Cerebellar nuclear complex (tissue), 1 donor: ENCODE data around the gene HJURP.

ENCODE experiments used
- DNase-seq, 2 experiments: peaks; one replicate each; lab custom pipeline; 2025; lab: John Stamatoyannopoulos, UW

Gene HJURP

DNA sequence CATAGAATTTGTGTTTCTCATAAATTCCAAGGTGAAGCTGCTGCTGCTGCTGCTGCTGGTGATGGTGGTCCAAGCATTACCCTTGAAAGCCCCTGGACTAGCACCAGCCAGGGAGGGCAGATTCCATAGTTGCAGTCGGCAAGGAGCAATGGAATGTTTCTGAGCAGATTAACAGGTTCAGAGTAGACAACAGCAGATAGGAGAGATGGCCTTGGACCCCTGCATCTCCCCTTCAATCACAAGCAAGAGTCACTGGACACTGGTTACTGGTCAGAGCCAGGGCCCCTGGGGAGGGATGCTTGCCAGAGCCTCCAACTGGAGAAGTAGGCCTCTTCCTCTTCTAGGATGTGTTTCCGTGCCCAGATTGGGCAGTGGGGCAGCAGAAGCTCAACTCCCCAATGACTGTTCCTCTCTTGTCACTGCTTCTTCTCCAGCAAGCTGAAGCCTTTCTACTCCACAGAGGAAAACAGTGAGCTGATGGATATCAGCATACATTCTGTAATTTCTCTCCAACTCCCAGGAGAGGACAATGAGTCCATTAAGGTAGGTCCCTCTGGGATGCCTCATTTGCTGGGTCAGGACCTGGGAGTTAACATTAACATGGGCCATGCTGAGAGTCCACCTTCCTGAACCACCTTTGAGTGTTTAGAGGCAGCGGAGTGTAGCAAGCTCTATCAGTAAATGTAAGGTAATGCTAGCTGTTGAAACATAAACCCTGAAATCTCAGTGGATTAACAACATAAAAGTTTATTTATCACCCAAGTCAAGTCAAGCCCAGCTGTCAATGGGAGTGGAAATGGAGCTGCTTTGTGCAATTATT lies 40.9 kb downstream of the HJURP start:
- DNase-seq, result no peak

DNA sequence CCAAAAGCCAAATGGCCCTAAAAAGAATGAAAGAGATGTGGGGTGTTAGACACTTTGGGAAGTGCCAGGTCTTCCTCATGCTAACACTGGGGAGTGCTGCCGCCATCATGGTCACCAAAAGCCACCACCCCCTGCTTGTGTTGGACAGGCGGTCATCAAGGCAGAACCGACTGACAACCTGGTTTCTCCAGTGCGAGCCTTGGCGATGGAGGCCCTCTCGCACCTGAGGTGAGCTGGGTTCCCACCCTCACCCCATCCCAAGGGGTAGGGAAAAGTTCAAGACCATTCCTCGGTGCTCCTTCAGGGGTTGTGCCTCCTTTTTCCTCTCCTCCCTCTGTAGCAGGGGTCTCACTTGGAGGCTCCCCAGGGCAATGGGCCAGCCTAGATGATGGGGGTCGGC lies 42.6 kb downstream of the HJURP start:
- DNase-seq, result no peak

DNA sequence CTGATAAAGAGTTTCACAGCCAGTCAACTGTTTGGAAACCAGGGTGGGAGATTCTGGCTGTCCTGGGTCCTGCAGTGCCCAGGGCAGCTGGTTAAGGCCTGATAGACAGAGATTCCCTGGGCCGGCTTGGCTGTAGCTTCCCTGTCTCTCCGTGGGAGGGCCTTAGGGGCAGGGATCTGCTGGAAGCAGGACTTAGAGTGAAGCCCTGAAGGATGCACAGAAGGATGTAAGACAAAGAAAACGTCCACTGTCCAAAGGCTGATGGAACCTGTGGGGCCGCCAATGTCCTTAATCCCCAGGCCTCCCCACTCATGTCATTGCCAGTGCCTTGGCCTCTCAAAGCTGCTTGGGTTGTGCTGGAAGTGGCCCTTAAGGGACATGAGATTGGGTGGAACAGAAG lies 43.2 kb downstream of the HJURP start:
- DNase-seq, result no peak

DNA sequence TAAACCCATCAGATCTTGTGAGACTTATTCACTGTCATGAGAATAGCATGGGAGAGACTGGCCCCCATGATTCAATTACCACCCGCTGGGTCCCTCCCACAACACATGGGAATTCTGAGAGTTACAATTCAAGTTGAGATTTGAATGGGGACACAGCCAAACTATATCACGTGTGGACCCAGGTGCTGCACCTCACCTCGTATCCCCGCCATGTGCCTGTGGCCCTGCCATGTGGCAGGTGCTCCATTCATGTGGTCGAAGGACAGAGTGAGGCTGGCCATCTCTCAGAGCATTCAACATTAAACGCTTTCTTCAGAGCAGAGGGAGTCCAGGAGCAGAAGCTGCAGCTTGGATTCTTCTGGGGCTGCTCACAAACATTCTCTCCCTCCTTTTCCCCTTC lies 44.0 kb downstream of the HJURP start:
- no peak for DNase-seq

DNA sequence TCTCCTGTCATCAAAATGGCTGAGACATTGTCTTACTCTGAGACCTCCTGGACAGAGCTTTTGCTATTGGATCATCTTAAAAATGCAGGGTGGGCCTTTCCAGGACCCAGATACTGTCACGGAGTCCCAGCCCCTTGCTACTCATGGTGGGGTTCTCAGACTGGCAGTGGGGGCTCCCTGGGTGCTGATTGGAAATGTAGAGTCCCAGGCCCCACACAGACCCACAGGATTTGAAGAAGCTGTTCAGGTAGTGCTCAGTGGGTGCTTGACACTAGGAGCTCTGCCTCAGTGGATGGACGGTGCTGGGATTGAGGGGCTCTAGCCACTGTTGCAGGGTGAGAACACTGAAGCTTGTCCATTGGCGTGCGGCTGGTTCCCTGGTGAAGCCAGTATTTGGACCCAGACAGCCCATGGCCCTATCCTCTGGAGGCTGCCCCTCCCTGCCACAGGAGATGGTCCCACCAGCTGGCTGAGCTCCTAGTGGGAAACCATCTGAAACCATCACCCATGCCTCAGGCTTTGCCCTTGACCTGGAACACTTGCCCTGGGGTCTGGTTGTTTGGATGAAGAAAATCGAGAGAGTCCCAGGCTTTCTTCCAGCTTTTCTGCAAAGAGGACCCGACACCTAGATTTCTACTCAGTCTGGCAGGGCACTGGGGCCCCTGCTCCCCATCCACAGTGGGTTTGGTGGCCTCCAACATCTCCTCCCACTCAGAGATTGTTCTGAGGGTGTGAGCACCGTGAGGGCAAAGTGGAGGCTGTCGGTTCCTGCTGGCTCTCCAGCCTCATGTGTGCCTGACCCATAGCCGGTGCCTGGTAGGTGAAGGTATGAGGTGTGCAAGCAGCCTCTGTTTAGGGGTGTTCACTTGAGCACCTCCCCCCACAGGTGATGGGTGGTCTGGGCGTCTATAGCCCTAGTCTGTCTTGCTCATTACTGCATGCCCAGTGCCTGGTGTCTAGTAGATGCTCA lies 46.1 kb downstream of the HJURP start:
- DNase-seq, result no peak

DNA sequence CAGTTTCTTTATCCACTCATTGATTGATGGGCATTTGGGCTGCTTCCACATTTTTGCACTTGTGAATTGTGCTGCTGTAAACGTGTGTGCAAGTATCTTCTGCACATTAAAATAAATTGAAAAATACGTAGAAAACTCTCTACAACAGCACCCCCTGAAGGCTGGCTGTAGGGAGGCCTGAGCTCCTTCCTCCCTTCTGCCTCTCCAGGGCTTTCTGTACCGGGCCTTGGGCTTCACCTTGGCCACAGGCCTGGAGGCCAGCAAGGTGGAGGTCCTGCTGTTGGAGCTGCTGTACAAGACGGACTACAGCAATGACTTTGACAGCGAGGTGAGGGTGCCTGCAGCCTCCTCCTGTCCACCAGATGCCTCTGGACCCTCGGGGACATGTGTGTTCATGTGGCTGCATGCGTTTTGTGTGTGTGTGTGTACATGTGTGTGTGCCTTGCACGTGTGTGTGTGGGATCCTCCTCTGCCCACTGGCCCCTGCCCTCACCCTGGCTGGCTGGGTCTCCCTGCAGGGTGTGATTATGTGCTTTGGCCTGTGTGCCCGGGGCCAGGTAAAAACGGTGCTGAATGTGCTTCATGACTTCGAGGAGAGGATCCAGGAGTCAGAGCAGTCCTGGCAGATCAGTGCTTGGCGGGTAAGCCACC lies 47.0 kb downstream of the HJURP start:
- DNase-seq, result no peak

DNA sequence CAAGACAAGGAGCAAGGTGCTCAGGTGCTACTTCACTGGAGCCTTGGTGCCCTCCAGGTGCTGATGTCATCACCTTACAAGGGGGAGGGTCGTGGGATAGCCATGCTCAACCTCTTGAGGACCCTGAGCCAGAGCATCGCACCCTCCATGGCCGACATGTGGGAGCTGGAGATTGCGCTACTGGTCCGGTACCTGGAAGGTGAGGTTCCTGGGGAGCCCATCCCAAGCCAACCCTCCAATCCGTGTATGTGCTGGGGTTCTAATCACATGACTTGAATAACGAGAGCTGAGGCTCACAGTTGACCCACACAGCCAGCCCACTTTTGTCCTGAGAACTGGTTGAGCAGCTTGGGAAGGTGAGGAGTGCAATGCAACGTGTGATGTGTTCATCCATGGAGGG lies 50.3 kb downstream of the HJURP start:
- no peak for DNase-seq

DNA sequence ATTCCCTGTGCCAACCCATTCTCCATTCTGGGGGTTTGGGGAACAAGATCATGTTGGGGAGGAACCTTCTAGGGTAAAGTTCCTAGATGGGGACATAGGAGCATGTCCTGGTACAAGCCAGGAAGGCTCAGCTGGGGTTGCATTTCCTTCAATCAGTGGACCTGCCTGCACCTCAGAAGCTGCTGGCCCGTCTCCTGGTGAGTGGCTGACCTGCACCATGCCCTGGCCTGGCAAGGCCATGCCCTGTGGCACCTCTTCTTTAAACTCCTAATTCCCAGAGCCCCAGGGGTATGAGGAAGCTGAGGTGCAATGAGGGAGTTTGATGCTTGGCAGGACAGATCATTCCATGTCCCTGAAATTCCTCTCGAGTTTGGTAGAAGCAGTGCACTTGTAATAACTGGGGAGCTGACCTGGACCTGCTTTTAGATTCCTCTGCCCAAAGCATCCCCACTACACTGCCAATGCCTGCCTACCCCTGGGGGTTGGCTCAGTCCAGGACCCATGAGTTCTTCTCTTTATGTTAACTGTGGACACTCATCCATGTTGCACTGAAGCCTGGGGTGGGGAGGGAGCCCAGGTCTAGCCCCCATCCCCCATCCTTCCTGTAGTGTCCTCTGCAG lies 50.9 kb downstream of the HJURP start:
- no peak for DNase-seq

DNA sequence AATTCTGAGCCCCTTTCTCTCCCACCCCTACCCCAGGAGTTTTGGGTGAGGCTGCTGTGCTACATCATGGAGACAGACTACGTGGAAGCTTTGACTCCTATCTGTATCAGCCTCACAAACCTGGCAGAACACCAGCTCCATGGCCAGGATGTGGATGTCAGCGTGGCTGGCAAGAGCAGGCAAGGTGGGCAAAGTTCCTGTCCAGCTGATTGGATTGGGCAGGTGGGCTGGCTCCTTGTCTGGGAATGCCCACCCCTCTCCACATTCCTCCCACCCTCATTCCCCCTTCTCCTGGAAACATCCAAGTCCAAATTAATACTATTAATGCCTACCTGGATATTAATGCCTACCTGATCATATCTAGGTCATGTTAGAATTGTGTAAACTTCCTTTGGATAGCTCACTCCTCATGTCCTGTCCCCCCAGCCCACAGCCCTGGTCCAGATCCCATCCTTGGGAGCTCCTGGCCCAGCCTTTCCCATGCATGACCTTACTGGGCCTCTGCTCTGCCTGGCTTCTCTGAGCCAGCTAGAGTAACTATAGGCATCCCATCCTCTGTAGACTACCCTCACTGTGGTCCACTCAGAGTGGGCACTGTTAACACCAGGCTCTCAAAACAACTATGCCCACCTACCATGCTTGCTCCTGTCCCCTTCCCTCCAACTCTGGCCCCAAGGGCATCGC lies 52.1 kb downstream of the HJURP start:
- no peak for DNase-seq

DNA sequence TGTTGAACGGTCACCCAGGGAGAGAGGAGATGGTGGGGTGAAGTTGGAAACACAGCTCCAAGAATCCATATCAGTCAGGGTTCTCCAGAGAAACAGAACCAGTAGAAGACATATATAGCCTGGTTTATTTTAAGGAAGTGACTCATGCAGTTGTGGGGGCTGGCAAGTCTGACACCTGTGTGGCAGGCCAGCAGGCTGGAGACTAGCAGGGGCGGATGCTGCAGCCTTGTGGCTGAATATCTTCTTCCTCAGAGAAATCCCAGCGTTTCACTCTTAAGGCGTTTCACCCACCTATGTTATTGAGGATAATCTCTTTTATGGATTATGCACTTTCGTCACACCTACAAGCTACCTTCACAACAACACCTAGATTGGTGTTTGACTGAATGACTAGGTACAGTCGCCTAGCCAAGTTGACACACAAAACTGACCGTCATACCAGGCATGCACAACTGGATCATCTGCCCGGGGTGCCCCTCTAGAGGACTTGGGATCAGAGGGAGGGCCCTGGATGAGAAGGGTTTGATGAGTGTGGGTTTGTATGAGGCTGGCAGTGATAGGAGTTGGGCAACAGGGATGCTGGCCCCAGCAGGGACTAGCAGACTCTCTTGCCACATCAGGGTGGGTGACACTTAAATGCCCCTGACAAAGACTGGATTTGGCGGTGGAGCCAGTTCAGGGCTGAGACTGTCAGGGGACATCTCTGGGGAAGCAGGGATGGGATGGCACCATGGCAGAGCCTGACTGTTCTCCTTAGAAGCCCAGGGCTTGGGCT lies 52.8 kb downstream of the HJURP start:
- no peak for DNase-seq

DNA sequence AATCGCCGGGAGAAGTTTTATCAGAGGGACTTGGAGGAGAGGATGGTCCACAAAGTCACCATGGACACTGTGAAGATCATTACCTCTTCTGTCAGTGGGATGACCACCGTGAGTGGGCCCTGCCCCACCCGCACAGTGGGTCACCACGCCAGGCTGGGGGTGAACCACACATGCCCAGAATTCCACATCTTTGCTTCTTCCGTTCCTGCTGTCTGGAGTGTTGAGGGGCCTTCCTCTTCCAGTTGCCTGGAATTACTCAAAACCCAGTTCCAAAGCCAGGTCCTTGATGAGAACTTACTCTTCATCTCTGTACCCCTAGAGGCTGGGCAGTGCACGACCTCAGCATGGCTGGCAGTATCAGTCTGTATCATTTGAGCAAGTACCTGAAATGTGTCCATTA lies 54.1 kb downstream of the HJURP start:
- no peak for DNase-seq

DNA sequence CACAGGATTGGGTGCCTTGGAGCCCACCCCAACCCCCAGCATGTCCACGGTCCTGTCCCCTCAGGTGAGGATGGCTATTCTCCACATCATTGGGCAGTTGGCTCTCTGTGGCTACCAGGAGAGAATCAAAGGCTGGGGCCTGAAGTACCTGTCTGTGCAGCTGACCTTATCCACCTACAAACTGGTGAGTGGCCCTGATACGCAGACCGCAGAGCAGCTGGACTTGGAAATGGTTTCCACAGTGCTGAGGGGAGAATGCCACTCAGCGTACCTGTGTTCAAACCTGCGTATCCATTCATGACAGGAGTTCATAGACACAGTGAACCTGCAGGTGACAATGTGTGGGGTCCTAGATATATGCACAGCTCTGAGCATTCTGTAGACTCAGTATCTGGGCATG lies 54.6 kb downstream of the HJURP start:
- no peak for DNase-seq

DNA sequence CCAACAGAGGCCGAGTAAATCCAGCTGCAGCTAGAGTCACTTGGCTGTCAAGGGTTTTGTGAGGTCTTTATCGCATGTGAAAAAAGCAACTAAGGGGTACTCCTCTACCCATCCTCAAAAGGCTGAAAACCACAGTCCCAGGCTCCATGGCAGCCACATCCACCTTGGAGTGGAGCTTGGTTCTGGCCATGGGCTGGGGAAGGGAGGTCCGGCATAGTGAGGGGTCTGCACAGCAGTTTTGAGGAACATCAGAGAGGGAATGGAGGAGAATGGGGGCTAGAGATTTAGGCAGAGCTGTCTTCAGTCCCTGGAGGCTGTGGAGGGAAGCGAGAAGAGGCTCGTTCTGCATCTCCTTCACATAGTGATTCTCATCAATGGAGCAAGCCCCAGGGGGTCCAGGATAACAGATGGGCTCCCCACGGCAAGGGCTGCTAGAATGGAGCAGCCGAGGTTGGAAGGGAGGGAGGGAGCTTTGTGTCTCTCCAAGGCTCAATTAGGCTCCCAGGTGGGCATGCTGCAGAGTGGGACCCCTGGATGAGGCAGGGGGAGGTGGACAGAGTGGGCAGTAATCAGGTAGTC lies 55.2 kb downstream of the HJURP start:
- DNase-seq, result no peak

DNA sequence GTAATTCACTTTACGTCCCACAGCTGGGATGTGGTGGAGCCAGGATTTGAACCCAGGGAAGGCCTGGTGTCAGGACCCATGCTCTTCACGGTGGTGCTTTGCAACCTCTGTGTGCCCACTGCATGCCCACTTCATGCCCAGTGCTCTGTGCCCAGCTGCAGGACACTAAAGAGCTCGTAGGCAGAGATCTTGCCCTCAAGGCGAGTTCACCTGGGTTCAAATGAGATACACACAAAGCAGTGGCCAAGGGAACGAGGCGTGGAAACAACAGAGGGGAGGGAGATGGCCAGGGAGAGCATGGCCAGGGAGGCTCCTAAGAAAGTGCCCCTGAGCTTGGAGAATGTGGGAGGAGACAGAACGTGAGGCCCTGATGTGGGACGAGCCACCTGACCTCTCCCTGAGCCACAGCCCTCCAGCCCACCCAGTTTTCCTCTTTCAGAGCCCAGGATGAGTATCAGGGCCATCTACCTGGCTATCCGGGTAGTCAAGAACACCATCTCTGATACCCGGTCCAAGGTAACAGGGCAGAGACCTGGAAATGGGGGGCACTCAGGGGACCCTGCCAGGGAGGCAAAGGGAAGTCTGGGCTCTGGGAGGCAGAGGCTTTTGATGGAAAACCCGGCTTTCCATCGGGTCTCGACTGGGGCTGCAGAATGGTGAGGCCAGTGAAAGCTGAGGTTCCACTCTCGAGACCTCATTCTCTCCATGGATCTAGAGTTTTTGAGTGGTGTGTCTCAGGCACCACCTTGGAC lies 55.8 kb downstream of the HJURP start:
- no peak for DNase-seq

DNA sequence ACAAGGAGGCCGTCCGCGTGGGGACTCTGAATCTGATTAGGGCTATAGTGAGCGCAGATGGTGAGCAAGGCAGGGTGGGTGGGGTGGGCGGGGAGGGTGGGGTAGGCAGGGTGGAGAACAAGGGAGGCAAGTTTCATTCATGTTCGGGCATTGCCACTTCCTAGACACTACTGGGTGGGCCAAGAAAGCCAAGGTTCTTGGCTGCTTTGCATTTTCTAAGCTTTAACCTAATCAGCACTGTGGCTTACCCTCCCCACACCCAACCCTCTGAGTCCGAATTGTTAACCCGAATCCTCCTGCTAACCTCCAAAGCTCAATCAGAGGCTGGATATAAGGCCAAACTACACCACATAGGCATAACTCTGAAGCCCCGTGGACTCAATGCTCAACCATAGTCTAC lies 58.1 kb downstream of the HJURP start:
- no peak for DNase-seq

DNA sequence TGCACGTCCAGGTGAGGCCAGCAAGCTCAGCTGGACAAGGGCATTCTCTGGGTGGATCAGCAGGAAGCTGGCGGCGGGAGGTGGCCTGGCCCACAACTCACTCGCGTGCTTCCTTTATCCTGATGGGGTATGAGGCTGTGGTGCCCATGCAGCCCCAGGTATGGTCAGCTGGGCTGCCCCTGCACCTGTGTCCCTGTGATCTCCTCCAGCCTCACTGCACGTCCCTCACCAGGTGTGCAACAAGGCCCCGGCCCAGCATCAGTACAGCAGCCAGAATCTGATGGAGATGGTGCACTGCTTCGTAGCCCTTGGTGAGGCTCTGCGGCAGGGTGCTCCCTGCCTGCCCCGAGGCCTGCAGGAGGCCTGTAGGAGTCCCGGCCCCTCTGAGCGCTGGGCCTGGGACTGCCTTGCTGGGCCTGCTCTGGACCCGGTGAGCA lies 58.6 kb downstream of the HJURP start:
- DNase-seq, result no peak

DNA sequence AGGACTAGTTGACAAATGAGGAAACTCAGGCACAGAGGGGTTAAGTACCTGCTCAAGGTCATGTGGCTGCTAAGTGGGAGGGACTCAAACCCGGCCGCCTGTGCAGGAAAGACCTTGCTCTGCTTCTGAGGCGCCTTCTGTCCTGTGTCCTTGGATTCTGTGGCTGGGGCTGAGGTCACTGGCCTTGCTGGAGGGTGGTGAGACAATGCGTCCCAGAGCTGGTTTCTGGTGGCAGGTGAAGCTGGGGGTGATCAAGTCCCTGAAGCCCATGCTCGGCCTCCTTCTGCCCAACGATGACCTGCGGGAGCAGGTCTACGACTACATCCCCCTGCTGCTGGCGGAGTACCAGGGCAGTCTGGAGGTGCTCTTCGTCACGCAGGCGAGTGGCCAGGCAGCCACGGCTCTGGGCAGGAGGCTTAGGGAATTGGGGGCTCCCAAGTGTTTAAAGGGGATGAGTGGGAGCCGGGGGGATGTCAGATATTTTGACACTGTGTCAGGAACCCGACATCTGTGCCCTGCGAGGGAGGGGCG lies 60.1 kb downstream of the HJURP start:
- DNase-seq, result no peak

DNA sequence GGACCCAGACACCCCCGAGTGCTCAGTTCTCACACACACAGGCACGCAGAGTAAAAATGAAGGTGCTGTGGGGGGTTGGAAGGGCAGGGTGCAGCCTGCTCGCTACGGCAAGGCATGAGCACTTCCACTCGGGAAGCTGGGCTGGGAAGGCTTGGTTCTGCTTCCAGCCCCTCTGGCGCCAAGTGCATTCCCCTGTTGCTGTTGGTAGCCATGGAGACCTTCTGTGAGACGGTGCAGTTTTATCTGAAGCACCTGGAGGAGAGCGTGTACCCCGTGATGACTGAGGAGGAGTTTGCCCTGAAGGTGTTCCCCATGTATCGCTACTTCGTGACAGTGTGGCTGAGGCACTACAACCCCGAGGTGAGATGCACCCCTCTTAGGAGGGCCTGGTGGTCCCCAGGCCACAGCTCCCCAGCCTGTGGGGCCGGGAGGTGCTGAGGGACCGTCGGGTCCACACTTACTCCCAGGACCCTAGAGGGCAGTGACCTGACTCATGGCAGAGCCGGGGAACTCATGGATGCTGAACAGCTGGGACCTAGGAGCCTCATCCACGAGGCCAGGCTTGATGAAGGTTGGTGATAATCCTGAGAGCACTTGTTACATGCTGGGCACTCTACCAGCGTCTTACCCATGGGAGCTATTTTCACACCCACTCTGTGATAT lies 60.7 kb downstream of the HJURP start:
- no peak for DNase-seq

DNA sequence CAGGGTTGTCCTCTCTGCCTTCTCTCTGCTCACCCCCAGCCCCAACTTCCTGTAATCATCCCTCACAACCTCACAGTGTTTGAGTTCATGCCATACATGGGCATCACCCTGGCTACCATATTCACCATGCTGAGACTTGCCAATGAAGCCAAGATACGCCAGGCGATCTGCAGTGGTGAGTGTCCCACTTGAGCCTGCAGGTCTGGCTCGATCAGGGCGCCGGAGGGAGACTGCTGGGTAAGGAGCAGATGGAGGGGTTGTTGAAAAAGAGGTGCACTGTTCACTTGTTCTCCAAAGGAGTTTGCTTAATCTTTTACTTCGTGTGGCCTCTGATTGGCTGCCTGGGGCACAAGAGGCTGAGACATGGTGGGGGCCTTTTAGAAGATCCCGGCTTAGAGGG lies 61.6 kb downstream of the HJURP start:
- DNase-seq, result no peak
